GM12872 (cell line): Measurements from ENCODE around the gene ERAP2.

Experiments used
- TF ChIP-seq, protein P1 (sequence below): IDR thresholded peaks from 3 replicates; pipeline ENCODE4 v1.5.1; 2011; ENCODE audit warnings: low read depth, mild to moderate bottlenecking, low read length, moderate library complexity; ENCODE audit not compliant: insufficient read depth

Gene ERAP2

DNA sequence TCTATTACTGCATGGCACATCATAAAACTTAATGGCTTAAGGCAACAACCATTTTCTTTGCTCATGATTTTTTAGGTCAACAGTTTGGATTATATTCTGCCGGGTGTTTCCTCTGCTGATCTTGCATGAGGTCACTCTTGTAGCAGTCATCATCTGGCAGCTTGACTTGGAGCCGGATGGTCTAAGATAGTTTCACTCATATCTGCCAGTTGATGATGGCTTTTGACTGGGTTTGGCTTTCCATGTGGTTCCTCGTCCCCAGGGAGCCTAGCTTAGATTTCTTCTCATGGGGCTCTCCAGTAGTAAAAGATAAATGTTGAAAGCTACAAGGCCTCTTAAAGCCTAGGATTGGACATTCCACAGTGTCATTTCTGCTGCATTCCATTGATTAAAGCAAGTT lies 87.0 kb downstream of the ERAP2 start:
- TF ChIP-seq, protein P1, sequence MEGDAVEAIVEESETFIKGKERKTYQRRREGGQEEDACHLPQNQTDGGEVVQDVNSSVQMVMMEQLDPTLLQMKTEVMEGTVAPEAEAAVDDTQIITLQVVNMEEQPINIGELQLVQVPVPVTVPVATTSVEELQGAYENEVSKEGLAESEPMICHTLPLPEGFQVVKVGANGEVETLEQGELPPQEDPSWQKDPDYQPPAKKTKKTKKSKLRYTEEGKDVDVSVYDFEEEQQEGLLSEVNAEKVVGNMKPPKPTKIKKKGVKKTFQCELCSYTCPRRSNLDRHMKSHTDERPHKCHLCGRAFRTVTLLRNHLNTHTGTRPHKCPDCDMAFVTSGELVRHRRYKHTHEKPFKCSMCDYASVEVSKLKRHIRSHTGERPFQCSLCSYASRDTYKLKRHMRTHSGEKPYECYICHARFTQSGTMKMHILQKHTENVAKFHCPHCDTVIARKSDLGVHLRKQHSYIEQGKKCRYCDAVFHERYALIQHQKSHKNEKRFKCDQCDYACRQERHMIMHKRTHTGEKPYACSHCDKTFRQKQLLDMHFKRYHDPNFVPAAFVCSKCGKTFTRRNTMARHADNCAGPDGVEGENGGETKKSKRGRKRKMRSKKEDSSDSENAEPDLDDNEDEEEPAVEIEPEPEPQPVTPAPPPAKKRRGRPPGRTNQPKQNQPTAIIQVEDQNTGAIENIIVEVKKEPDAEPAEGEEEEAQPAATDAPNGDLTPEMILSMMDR = no peak

DNA sequence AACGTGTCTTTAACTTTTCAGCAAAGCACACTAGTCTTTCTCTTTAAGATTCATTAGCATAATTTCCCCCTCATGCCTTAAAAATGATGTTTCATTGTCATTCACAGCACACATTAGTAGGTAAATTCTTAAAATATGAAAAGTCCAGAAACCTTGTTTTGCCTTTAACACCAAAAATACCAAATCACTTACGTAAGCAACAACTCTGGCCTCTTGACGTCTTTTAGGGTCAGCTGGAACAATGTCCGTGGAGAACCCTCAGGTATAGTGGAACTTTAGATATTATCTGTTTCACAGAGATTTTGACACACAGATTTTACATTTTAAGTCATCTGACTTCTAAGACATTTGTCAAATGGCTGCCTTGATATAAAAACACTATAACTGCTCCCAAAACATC lies 90.5 kb downstream of the ERAP2 start:
- TF ChIP-seq, protein P1 = no peak

DNA sequence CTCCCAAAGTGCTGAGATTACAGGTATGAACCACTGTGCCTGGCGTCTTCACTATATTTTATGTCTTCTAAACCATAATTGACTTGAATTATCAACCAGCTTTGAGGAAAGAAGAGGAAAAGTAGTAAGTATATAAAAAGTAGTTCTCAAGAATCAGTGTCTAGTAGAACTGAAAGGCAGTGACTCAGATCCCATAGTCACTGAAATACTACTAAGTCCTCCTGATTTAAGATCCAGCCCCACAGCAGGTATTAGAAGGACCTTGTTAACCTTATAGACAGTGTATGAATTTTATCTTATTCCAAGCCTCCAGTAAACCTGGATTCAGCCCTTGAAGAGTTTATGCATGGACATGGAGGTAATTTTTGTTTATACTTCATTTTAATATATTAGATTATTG lies 91.1 kb downstream of the ERAP2 start:
- TF ChIP-seq, protein P1 = no peak

DNA sequence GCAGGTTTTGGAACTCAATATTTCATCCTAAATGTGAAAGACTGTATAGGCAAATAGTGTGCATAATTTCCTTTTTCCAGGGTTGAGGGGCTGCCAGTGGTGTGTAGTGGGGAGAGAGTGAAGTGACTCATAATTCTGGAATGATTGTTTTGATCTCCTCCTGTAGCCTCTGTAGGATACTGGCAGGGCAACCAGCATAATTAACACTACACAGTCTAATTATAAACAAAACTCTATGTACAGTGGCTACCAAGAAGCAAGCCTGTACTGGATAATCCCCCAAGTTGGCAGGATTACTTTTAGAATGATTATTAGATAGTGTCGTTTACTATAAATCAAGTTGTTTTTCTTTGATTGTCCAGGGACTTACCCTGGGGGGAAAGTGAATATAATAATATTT lies 91.8 kb downstream of the ERAP2 start:
- TF ChIP-seq, protein P1 = no peak

DNA sequence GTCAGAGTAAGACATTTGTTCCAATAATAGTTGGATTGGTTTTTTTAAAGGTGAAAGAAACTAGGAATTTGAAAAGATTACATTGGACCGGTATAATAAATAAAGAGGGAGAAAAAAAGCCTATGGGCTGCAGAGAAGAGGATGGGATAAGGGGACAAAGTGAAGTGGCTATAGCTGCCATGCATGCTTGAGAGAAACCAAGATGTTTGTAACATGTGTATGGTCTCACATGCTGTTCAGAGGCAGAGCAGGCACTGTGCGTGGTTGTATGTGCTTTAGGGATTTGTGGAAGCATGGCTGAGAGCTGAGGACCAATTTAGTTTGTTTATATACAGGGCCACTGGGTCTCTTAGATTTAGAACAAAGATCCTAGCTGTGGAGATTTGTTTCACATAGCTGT lies 92.3 kb downstream of the ERAP2 start:
- TF ChIP-seq, protein P1 = no peak
